ENCODE results near the gene OR1L8.

DNA sequence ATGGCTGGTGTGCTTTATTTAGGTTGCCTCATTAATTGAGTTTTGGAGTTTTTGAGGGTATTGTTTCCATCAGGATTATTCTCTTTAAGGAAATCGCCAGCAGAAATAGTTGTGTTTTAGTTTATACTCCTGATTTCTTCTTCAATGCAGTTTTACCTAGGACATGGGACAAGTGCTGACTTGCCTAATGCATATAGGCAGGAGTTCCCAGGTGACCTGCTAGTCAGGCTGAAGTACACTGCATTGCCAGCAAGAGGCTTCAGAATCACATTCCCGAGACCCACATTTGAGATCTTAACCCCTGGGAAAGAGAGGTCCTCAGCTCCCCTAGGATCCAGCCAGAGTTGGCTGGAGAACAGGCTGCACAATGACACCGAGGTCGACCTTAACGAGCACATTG is 31.8 kb downstream of the OR1L8 start:
- TF ChIP-seq, protein P1, sequence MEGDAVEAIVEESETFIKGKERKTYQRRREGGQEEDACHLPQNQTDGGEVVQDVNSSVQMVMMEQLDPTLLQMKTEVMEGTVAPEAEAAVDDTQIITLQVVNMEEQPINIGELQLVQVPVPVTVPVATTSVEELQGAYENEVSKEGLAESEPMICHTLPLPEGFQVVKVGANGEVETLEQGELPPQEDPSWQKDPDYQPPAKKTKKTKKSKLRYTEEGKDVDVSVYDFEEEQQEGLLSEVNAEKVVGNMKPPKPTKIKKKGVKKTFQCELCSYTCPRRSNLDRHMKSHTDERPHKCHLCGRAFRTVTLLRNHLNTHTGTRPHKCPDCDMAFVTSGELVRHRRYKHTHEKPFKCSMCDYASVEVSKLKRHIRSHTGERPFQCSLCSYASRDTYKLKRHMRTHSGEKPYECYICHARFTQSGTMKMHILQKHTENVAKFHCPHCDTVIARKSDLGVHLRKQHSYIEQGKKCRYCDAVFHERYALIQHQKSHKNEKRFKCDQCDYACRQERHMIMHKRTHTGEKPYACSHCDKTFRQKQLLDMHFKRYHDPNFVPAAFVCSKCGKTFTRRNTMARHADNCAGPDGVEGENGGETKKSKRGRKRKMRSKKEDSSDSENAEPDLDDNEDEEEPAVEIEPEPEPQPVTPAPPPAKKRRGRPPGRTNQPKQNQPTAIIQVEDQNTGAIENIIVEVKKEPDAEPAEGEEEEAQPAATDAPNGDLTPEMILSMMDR (IDR thresholded peaks at IDR 0.05), result no peak
- no peak for TF ChIP-seq POLR2A (IDR thresholded peaks at IDR 0.05)
